Epithelial cell of esophagus (primary cell): ENCODE results near the gene SEC31B.
A peak's percentile ranks its signal among the peaks of the same experiment; 100 is the strongest.

ENCODE experiments used
- DNase-seq: peaks from one replicate; pipeline ENCODE4 v3.0.0; 2010; ENCODE audit warnings: low read depth
- H3K4me3 ChIP-seq: 2 replicates; pipeline ENCODE4 v1.5.1; 2011; ENCODE audit warnings: mild to moderate bottlenecking, low read length, control low read depth
- CTCF ChIP-seq: IDR thresholded peaks from 2 replicates; pipeline ENCODE4 v1.5.1; 2011; ENCODE audit warnings: low read depth, mild to moderate bottlenecking, low read length, control low read depth, inconsistent platforms; ENCODE audit not compliant: insufficient read depth; ENCODE audit errors: missing control alignments

Gene SEC31B

GRCh38 chr10:100529475-100530298, 10.0 kb upstream of the SEC31B start, which contains the start of gene NDUFB8:
TSS of gene NDUFB8 (minus strand) at chr10:100529871. CDS start at chr10:100529851, 20 bp downstream.
- H3K4me3 ChIP-seq, result peak within 1 kb of the TSS; percentile 89
- DNase-seq, result peak; percentile 79
- TF ChIP-seq CTCF, result no peak

- no peak for TF ChIP-seq CTCF
- no peak for DNase-seq
- H3K4me3 ChIP-seq, result peak overlapping the region; percentile 89
These were observed 9.3 kb upstream of the SEC31B start for GRCh38 chr10:100528921-100529474.

- DNase-seq, result peak; percentile 38
- no peak for TF ChIP-seq CTCF
- H3K4me3 ChIP-seq, result peak overlapping the region; percentile 89
These were observed 8.6 kb upstream of the SEC31B start for GRCh38 chr10:100528123-100528886.

- no peak for DNase-seq
- peak; percentile 6 for TF ChIP-seq CTCF
- H3K4me3 ChIP-seq, result no peak overlapping the region
These were observed 5.0 kb upstream of the SEC31B start for GRCh38 chr10:100524638-100525037.

GRCh38 chr10:100524206-100524605, 4.5 kb upstream of the SEC31B start:
- no peak for DNase-seq
- TF ChIP-seq CTCF, result no peak
- no peak overlapping the region for H3K4me3 ChIP-seq

GRCh38 chr10:100522945-100523344, 3.3 kb upstream of the SEC31B start:
- TF ChIP-seq CTCF, result no peak
- peak; percentile 41 for DNase-seq
- H3K4me3 ChIP-seq, result no peak overlapping the region
